AG04449 (cell line): ENCODE results near the gene TMA16.

ENCODE experiments used
- CTCF ChIA-PET: fragments of 350-600 bp; formaldehyde crosslinking; extraction: SDS; loops from one replicate; lab custom pipeline; 2021; ENCODE audit warnings: antibody characterized with exemption; lab: Yijun Ruan, JAX
- POLR2A ChIA-PET: fragments of 400-600, 350-600 bp; formaldehyde crosslinking; extraction: SDS; loops from one replicate; lab custom pipeline; 2020; ENCODE audit warnings: antibody characterized with exemption, inconsistent platforms; lab: Yijun Ruan, JAX
- DNase-seq: peaks from one replicate; pipeline ENCODE4 v3.0.0-alpha.2; 2010; ENCODE audit warnings: low read depth, low spot score
- H3K4me3 ChIP-seq: 2 replicates; pipeline ENCODE4 v1.5.1; 2011; ENCODE audit warnings: low read depth, mild to moderate bottlenecking, control low read depth, low read length
- TF ChIP-seq, protein P1 (sequence below): IDR thresholded peaks from one replicate; pipeline ENCODE4 v1.5.1; 2011; ENCODE audit warnings: mild to moderate bottlenecking, moderate library complexity, low read length, control low read depth, inconsistent platforms; ENCODE audit not compliant: insufficient read depth; ENCODE audit errors: missing control alignments

TMA16 gene

DNA sequence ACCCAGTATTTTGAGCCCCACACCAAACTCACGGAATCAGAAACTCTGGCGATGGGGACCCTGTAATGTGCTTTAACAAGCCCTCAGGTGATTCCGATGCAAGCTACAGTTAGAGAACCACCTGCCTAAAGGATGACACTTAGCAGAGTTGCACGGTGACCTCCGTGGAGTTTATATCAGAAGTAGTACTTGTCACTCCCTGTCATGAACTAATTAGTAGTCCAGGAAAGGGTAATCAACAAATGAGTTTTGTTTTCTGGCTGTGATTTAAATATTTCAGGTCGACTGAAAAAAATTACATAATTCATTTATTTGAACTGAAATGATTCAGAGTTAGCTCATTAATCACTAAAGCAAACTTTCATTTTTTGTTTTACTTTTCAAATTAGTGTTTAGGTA lies 56.4 kb downstream of the TMA16 start:
- TF ChIP-seq, protein P1, sequence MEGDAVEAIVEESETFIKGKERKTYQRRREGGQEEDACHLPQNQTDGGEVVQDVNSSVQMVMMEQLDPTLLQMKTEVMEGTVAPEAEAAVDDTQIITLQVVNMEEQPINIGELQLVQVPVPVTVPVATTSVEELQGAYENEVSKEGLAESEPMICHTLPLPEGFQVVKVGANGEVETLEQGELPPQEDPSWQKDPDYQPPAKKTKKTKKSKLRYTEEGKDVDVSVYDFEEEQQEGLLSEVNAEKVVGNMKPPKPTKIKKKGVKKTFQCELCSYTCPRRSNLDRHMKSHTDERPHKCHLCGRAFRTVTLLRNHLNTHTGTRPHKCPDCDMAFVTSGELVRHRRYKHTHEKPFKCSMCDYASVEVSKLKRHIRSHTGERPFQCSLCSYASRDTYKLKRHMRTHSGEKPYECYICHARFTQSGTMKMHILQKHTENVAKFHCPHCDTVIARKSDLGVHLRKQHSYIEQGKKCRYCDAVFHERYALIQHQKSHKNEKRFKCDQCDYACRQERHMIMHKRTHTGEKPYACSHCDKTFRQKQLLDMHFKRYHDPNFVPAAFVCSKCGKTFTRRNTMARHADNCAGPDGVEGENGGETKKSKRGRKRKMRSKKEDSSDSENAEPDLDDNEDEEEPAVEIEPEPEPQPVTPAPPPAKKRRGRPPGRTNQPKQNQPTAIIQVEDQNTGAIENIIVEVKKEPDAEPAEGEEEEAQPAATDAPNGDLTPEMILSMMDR: no peak
- no peak overlapping the region for H3K4me3 ChIP-seq
- no peak for DNase-seq
- POLR2A ChIA-PET: interaction anchor here (0.7 kb wide), 1 partner anchor 524 kb away, joined by 4 read pairs; no protein-coding TSS in a partner anchor
- CTCF ChIA-PET: interaction anchor here (0.7 to 11.3 kb wide), 20 partner anchors 9 to 1546 kb away, joined by 3 to 214 read pairs (median 16); partner anchors contain the start of gene TMA16

DNA sequence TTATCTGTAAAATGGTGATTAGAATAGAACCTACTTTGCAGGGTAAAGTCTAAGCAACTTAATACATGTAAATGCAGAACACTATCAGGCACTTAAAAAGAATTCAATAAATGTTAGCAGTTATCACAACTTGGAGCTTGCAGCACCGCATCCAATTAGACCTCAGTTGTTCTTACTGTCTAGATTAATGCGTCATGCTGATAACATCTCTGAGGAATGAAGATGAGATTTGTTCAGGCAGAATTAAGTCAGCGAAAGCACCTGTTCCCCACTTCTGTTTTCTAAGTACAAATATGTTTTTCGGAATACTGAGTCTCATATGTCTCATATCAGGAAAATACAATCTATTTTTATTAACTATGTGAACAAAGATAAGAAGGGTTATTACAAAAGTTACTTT lies 58.7 kb downstream of the TMA16 start:
- POLR2A ChIA-PET: no interaction called here
- H3K4me3 ChIP-seq: no peak overlapping the region
- DNase-seq: no peak
- CTCF ChIA-PET: interaction anchor here (0.8 to 11.3 kb wide), 8 partner anchors 13 to 1544 kb away, joined by 3 to 214 read pairs (median 68); no protein-coding TSS in a partner anchor
- TF ChIP-seq, protein P1: no peak

DNA sequence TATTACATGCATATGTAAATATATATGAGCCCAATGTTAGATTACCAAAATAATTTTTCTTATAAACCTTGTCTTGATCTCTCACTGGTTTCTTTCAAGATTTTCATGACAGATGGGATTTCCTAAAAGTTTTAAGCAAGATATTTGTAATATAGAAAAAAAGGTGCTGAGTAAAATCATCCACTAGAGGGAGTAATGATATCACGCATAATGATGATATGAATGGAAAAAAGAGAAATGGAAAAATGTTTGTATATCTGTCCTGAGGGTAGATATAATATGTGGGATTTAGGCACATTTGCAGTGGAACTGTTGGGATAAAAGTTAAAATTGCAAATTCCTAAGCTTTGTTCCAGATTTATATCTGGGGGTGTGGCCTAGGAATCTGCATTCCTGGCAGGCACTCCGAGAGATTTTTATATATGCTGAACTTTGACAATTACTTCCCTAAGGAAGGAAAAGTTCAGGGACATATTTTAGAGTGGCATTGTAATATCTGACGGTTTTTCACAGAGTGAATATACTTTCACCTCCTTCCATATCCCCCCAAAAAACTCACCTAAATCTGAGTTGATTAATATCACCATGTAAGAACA lies 60.5 kb downstream of the TMA16 start:
- TF ChIP-seq, protein P1: peak; percentile 32
- ChIA-PET POLR2A (no interaction called here), CTCF (interaction anchor here (0.6 to 11.3 kb wide), 25 partner anchors 8 to 1542 kb away, joined by 3 to 214 read pairs (median 4); partner anchors contain the start of gene TMA16)
- no peak for DNase-seq
- H3K4me3 ChIP-seq: no peak overlapping the region

DNA sequence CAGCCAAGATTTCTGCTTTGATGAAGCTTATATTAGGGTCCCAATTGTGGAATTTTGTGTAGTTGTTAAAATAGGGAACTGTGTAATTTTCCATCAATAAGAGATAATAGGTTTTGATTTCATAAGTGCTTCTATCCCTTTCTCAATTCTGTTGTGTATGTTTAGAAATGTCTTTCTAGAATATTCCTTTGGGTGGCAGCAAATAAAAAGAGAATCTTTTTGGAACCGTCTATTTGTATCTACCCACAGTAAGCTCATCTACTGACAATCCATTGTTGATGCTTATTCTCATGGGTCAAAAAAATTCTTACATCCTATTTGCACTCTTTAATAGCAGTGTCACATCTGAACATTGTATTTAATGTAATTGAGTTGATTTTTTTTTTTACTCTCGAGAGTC lies 61.7 kb downstream of the TMA16 start:
- ChIA-PET POLR2A (no interaction called here), CTCF (interaction anchor here (0.6 to 11.3 kb wide), 23 partner anchors 8 to 1541 kb away, joined by 3 to 214 read pairs (median 4); partner anchors contain the start of gene TMA16)
- TF ChIP-seq, protein P1: no peak
- DNase-seq: no peak
- no peak overlapping the region for H3K4me3 ChIP-seq

DNA sequence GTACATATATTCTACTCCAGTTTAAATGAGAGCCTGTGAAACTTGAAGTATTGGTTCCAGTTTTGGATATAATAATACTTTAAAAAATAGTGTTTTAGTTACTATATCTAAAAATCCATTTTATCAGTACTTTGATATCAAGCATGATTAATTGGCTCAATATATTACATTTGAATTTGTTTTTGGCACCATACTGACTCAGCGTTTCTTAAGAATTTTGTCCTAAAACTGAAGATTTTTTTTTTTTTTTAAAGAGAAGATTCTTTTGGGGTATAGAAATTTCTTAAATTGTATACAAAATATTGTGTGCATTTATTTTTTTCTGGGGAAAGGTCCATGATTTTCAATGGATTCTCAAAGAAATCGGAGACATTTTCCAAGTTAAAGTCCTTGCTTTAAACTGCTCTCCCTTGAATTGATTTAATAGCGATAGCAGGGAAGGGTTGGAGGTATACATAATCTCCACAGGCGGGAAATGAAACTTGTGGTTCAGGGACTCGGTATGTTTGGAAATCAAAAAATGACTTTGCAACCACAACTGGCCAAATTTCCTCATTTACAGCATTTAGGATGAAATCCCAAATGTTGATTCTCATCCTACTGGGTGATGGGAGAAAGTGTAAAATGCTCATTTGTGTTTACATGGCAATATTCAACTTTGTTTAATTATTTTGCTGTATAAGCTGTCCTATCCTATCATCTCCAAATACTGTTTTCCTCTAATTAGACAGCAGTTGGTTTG lies 62.3 kb downstream of the TMA16 start:
- H3K4me3 ChIP-seq: no peak overlapping the region
- ChIA-PET POLR2A (no interaction called here), CTCF (interaction anchor here (0.7 to 11.3 kb wide), 16 partner anchors 7 to 1540 kb away, joined by 3 to 214 read pairs (median 6); partner anchors contain the start of gene TMA16)
- TF ChIP-seq, protein P1: no peak
- DNase-seq: no peak
